Left ventricle myocardium inferior (tissue), 1 donor: ENCODE data around the gene PPTC7. TPM values are rescaled to one million over a fixed set of nuclear protein-coding genes. Genes with fewer than 3 reads are reported as not detected.
"Not testable (repeated sequence)": the region's sequence is repeated elsewhere in the genome, so short reads cannot be mapped to it uniquely, and the experiment has no call there.

ENCODE experiments used
- DNase-seq: peaks from one replicate; pipeline ENCODE4 v3.0.0-alpha.2; 2020
- H3K27ac ChIP-seq: fragments of 200-600 bp; replicated peaks from 2 replicates; pipeline ENCODE4 v1.8.0; 2021
- H3K27me3 ChIP-seq: fragments of 200-600 bp; 2 replicates; pipeline ENCODE4 v1.8.0; 2021; ENCODE audit warnings: low read depth
- H3K36me3 ChIP-seq: fragments of 200-600 bp; 2 replicates; pipeline ENCODE4 v1.8.0; 2021
- H3K4me1 ChIP-seq: fragments of 200-600 bp; 2 replicates; pipeline ENCODE4 v1.8.0; 2021
- H3K4me3 ChIP-seq: fragments of 200-600 bp; 2 replicates; pipeline ENCODE4 v1.8.0; 2021; ENCODE audit warnings: mild to moderate bottlenecking, moderate library complexity
- H3K9me3 ChIP-seq: fragments of 200-600 bp; replicated peaks from 2 replicates; pipeline ENCODE4 v1.8.0; 2021
- intact Hi-C: fragments of 100-400 bp; cut with micrococcal nuclease; formaldehyde crosslinking; loops from one replicate; pipeline ENCODE4 v1.11.0; 2022
- total RNA-seq: library from RNA; stranded (reverse); fragmentation: NEBNext Ultra II Directional; extraction: Animal tissue kit (Norgen Biotek cat#: 25700); gene quantifications from one replicate; pipeline ENCODE4 v1.2.1, GENCODE V29; 2021
- TF ChIP-seq, protein P1 (sequence below): fragments of 200-600 bp; IDR thresholded peaks from 2 replicates; pipeline ENCODE4 v1.8.0; 2021; ENCODE audit warnings: antibody characterized with exemption, mild to moderate bottlenecking, borderline replicate concordance
- donor health status: DM: no; HTN: yes; CAD: no; lungs with severe emphysema.

Gene PPTC7
- total RNA-seq, 1 donor from 2014 or later = 103 TPM

DNA sequence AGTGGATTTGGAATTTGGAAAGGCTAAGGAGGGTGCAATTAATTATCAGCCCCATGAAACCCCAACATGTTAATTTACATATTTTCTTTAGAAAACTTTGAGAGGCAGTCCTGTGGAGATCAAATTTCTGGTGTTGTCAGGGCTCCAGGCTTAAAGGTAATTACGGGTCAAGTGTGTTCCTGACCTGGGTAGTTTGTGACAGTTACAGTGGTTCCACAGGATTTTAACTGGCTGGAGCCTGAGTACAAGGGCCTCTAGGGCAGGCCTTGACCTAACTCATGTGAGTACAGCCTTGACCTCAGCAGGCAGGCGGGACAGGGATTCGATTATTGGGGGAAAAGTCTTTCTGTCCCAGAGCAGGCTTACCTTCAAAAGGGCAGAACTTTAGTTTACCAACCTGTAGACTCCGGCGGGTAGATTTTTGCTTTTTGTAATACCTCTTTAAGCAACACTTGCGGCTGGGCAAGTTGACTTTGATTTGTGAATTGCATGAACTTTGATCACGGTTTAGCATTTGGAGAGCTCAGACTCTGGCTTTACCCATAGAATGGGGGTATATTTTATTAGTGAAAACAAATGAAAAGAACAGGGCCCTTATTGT, 8.4 kb upstream of the PPTC7 start:
- intact Hi-C loops = no loop called here
- H3K27ac ChIP-seq = peak overlapping the region; percentile 73

DNA sequence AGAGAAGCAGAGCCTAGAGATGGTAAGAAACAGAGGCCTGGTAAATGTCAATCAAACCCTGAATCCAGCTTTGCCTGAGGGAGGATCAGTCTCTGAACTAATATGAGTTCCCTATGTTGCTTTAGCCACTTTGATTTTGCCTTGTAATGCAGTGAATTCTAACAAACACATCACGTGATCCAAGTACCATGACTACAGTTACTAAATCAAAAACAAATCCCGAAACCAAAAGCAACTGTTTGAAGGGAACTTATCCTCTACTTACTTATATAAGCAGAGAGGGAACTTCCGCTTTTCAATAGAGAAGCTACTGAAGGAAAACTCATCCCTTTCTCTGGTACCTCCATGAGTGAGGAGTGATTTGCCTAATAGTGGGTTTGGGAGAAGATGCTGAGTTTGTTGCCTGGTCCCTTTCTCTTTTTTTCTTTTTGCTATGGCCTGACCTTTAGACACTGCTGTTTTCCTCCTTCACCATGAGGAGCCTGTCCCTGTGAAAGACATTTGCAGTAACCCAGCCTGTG, 7.7 kb upstream of the PPTC7 start:
- TF ChIP-seq, protein P1, sequence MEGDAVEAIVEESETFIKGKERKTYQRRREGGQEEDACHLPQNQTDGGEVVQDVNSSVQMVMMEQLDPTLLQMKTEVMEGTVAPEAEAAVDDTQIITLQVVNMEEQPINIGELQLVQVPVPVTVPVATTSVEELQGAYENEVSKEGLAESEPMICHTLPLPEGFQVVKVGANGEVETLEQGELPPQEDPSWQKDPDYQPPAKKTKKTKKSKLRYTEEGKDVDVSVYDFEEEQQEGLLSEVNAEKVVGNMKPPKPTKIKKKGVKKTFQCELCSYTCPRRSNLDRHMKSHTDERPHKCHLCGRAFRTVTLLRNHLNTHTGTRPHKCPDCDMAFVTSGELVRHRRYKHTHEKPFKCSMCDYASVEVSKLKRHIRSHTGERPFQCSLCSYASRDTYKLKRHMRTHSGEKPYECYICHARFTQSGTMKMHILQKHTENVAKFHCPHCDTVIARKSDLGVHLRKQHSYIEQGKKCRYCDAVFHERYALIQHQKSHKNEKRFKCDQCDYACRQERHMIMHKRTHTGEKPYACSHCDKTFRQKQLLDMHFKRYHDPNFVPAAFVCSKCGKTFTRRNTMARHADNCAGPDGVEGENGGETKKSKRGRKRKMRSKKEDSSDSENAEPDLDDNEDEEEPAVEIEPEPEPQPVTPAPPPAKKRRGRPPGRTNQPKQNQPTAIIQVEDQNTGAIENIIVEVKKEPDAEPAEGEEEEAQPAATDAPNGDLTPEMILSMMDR = no peak
- H3K9me3 ChIP-seq = no peaks in the 10 kb centered on the region
- DNase-seq = no peak
- no peak overlapping the region for H3K4me3 ChIP-seq
- H3K27ac ChIP-seq = peak overlapping the region; percentile 73
- no peaks in the 10 kb centered on the region for H3K27me3 ChIP-seq
- peaks cover 18% of the 10 kb centered on the region for H3K4me1 ChIP-seq
- intact Hi-C loops = no loop called here
- no peaks in the 10 kb centered on the region for H3K36me3 ChIP-seq

More for the DNA sequence above, 8.4 kb upstream of the PPTC7 start:
- DNase-seq = no peak
- no peaks in the 10 kb centered on the region for H3K9me3 ChIP-seq
- H3K36me3 ChIP-seq = no peaks in the 10 kb centered on the region
- no peaks in the 10 kb centered on the region for H3K27me3 ChIP-seq
- no peak overlapping the region for H3K4me3 ChIP-seq
- TF ChIP-seq, protein P1 = no peak
- H3K4me1 ChIP-seq = peaks cover 14% of the 10 kb centered on the region

DNA sequence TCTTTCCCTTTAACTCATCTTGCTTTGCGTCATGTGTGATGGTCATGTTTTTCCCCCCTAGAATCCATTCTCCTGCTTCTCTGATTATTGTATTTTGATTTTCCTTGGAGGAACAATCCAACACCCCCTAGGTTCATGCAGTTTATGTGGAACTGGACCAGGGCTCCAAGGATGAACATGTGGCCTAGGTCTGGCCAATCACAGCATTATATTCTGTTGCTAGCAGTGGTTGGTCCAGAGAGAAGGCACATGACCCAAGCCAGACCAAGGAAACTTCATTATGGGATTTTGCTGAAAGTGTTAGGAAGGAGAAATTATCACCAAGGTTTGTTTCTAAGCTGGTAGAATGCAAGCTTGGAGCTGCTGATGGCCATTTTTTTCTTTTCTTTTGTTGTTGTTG, 6.9 kb upstream of the PPTC7 start:
- Histone ChIP-seq H3K27ac (peak overlapping the region; percentile 73), H3K4me3 (no peak overlapping the region), H3K36me3 (no peaks in the 10 kb centered on the region), H3K4me1 (peaks cover 26% of the 10 kb centered on the region), H3K27me3 (no peaks in the 10 kb centered on the region), H3K9me3 (no peaks in the 10 kb centered on the region)
- TF ChIP-seq, protein P1 = no peak
- intact Hi-C loops = no loop called here
- no peak for DNase-seq

DNA sequence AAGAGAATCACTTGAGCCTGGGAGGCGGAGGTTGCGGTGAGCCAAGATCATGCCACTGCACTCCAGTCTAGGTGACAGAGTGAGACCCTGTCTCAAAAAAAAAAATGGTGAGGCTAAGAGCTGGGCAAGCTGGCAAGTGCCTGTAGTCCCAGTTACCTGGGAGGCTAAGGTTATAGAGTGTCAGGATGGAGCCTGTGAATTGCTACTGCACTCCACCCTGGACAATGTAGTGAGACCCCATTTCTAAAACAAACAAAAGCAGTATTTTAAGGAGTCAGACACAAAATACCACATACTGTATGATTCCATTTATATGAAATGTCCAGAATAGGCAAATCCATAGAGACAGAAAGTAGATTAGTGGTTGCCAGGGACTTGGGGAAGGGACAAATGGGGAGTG, 4.0 kb upstream of the PPTC7 start:
- peaks cover 49% of the 10 kb centered on the region for H3K4me1 ChIP-seq
- H3K27ac ChIP-seq, H3K36me3 ChIP-seq, intact Hi-C loops, H3K9me3 ChIP-seq, DNase-seq, H3K27me3 ChIP-seq, H3K4me3 ChIP-seq: not testable (repeated sequence)

DNA sequence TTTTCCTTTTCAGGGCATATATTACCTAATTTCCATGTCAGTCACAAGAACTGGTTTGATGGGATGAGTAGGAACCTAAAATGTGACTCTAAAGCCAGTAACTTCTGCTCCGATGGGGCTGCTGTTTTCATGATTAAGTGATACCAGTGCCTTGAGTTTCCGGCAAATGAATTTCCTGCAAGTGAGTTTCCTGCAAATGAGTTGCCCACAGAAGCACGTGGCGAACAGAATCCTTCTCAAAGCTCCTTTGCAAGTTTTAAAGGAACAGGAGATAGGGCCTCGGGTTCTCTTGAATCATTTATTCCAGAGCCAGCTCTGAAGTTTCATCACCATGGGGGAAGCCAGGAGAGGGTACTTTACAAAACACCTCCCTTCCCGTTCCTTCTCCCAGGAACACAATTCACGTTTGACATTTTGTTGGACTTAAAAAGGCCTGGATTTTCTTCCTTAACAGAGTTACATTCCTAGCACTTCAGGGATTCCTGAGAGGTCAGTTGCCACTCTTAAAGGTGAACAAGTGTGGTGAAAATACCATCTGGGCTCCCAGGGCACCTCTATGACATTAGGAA, 2.2 kb upstream of the PPTC7 start:
- H3K4me3 ChIP-seq = peak overlapping the region; percentile 16
- H3K27me3 ChIP-seq = no peaks in the 10 kb centered on the region
- H3K9me3 ChIP-seq = no peaks in the 10 kb centered on the region
- peaks cover 54% of the 10 kb centered on the region for H3K4me1 ChIP-seq
- TF ChIP-seq, protein P1 = no peak
- no peak for DNase-seq
- H3K27ac ChIP-seq = peak overlapping the region; percentile 91
- H3K36me3 ChIP-seq = no peaks in the 10 kb centered on the region
- intact Hi-C loops = no loop called here

DNA sequence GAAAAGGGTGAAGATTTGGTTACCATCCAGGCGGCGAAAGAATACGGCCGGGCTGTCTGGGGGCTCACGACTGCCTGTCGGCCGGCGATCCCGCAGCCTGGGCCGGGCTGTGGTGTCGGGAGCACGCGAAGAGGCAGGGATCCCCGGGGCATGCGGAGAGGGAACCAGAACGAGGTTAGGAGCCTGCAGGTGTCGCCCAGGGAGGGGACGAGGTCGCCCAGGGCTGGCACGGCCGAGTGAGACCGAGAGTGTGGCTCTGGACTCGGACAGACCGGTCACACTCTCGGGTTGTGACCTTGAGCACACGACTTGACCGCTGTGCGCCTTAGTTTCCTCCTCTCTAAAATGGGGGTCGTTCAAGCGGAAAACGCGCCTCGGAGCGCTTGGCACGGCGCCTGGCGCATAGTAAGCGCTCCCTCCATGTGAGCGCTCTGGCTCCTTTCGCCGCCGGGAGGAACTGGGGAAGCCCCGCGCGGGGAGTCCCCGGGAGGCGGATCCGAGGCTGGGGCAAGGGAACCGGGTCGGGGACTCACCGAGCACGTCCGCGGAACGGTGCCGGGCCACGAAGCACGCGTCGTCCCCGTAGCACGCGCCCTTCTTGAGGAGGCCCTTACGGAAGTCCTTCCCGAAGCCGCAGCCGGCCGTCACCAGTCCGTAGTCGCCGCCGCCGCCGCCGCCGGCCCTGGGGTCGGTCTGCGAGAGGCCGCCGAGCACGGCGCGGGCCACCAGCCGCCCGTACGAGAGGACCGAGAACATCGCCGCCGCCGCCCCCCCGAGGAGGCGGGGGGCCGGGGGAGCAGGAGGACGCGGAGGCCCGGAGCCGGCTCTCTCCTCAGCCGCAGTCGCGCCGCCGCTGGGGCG, 612 bp downstream of the PPTC7 start:
- peak overlapping the region; percentile 75 for H3K4me3 ChIP-seq
- H3K36me3 ChIP-seq = no peaks in the 10 kb centered on the region
- TF ChIP-seq, protein P1 = no peak
- peak; percentile 62 for DNase-seq
- intact Hi-C loops = no loop called here
- peaks cover 82% of the 10 kb centered on the region for H3K4me1 ChIP-seq
- no peaks in the 10 kb centered on the region for H3K9me3 ChIP-seq
- peak overlapping the region; percentile 91 for H3K27ac ChIP-seq
- H3K27me3 ChIP-seq = no peaks in the 10 kb centered on the region
